ENCODE measurements around the gene DLG1.

DNA sequence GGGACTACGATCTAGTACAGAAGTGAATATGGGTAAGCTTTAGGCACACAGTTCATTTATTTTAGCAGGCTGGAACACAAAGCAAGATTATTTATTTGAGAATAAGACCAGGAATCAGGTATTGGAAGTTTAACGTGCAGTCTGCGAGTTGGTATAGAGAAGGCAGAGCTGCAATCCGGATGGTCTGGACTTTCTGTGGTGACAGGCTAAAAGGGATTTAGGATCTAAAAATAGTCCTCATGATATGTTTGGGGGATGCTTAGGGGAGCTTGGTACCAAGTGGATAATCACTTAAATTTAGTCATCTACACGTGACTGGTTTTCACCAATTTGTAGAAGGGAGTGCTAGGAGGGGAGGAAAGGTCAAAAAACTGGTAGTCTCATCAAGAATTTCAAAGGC is 119.4 kb downstream of the DLG1 start:
- TF ChIP-seq, protein P1, sequence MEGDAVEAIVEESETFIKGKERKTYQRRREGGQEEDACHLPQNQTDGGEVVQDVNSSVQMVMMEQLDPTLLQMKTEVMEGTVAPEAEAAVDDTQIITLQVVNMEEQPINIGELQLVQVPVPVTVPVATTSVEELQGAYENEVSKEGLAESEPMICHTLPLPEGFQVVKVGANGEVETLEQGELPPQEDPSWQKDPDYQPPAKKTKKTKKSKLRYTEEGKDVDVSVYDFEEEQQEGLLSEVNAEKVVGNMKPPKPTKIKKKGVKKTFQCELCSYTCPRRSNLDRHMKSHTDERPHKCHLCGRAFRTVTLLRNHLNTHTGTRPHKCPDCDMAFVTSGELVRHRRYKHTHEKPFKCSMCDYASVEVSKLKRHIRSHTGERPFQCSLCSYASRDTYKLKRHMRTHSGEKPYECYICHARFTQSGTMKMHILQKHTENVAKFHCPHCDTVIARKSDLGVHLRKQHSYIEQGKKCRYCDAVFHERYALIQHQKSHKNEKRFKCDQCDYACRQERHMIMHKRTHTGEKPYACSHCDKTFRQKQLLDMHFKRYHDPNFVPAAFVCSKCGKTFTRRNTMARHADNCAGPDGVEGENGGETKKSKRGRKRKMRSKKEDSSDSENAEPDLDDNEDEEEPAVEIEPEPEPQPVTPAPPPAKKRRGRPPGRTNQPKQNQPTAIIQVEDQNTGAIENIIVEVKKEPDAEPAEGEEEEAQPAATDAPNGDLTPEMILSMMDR (IDR thresholded peaks at IDR 0.05) = no peak
- no peak for TF ChIP-seq POLR2A (IDR thresholded peaks at IDR 0.05)

Measured in adrenal gland (tissue), 5 donors.